ENCODE measurements around the gene TOP3B.

- no peak for TF ChIP-seq CTCF (IDR thresholded peaks at IDR 0.05; ENCODE audit: insufficient read depth, low read length, poor library complexity, severe bottlenecking)
- TF ChIP-seq EZH2phosphoT487 (conservative IDR thresholded peaks at IDR 0.05; ENCODE audit: low read length) = no peak
These were observed at the start of gene TOP3B for GRCh38 chr22:21982338-21982965.

Data from SU-DHL-6 (cell line).